NCI-H69 (cell line): ENCODE measurements around the gene AUTS2.
A peak's percentile ranks its signal among the peaks of the same experiment; 100 is the strongest.
"Not testable (repeated sequence)": the region's sequence is repeated elsewhere in the genome, so short reads cannot be mapped to it uniquely, and the experiment has no call there.

Experiments
- DNase-seq: peaks from one replicate; lab custom pipeline; 2025; lab: John Stamatoyannopoulos, UW

AUTS2 gene

DNA sequence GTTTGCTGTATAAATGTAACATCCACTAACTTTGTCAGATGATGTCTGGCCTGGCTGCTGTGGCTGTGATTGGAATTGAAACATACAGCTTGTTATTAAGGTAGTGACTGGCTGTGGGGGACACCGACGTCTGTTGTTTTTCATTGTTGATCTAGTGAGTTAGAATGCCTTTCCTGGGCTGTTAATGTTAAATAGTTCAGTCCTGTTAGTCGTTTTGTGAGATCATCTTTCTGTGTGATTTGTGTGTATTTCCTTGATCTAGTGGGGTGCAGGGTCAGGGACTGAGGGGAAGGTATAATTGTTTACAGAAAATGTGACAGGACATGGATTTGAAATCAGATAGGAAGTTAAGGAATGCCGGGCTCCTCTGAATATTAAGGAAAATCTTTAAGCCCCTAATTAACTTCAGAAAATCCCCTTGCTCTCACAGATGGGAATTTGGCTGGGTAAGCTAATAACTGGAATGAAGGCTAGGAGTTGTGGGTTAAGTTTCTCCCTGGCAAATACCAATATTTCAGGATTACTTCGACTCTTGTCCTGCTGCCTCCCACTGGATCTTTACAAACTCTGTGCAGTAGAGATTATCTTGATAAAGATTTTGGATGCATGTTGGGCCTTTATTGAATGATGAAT, 163.1 kb downstream of the AUTS2 start:
- DNase-seq, result no peak

DNA sequence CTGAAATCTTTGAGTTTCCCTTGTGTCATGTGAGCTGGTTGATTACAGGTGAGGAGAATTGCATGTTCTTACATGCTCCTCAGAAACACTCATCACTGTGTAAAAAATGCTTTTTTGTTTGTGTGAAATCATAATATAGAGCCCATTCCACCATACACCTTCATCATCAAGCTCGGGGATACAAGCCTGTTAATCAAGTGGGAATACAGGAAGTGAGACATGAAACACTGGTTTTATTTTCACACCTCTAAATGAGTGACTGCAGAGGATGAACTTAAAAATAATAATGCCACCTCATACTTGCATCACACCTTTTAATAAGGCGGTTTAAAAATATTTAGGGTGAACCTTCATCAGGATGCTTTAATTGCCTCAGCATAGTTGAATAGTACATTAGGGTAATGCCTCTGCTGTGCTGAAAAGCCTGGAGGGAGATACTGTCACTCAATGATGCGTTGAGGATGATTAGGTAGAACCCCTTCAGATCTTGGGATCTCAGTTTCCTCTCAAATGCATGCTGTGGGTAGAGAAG, 164.6 kb downstream of the AUTS2 start:
- no peak for DNase-seq

GRCh38 chr7:69763513-69763912, 165.2 kb downstream of the AUTS2 start:
- no peak for DNase-seq

DNA sequence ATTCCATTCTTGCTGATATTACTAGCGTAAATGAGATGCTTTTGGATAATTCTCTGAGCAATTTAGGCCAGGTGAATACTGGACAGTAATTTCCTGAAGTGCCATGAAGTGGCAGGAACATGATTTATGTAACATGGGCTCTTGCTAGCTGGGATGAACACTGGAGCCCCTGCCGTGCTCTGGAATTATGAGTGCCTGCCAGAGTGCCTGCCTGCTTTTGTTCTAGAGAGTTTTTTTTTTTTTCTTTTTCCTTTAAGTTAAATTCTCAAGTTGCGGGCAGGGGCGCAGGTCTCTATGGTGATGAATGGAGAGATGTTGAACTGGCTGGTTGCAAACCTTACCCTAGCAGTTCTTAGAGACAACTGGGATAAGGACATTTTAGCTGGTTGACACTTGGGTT, 165.9 kb downstream of the AUTS2 start:
- DNase-seq, result peak; percentile 89

DNA sequence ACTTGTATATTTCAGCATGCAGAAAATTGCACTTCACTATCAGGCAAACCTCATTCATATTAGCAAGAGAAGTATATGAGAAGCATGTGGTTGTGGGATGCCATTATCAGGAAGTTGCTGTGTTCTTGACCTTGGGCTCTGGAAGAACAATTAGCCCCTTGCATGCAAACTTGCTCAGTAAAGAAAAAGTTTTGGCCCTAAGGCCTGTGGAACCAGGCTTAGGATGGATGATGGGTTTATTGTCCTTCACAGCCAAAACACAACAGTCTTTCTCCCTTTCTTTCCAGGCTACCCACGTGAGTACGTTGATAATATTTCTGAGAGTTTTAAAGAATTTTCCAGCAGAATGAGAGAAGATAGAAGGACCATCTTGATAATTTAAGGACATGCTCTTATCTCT, 166.4 kb downstream of the AUTS2 start:
- DNase-seq, result no peak

- DNase-seq, result no peak
Observed at GRCh38 chr7:69765879-69766278, 167.6 kb downstream of the AUTS2 start.

- DNase-seq, result peak; percentile 83
Observed at GRCh38 chr7:69768986-69769595, 170.8 kb downstream of the AUTS2 start.

DNA sequence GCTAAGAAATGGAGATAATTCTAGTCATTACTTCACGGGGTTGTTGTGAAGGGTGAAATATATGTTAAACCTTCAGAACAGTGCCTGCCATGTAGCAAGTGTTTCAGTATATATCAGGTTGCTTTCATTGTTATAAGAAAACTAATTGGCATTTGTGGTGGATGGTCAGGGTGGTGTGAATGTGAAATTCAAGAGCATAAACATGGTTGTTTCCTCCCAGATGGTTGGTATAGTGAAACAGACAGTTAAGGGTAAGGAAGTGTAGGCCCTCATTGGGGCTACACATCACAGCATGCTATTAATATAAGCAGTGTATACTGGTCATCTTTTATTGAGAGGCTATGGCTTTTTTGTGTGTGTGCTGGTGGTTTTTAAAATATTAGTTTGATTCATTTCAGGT, 171.6 kb downstream of the AUTS2 start:
- peak; percentile 57 for DNase-seq

- DNase-seq, result peak; percentile 86
Observed at GRCh38 chr7:69770613-69771012, 172.3 kb downstream of the AUTS2 start.

DNA sequence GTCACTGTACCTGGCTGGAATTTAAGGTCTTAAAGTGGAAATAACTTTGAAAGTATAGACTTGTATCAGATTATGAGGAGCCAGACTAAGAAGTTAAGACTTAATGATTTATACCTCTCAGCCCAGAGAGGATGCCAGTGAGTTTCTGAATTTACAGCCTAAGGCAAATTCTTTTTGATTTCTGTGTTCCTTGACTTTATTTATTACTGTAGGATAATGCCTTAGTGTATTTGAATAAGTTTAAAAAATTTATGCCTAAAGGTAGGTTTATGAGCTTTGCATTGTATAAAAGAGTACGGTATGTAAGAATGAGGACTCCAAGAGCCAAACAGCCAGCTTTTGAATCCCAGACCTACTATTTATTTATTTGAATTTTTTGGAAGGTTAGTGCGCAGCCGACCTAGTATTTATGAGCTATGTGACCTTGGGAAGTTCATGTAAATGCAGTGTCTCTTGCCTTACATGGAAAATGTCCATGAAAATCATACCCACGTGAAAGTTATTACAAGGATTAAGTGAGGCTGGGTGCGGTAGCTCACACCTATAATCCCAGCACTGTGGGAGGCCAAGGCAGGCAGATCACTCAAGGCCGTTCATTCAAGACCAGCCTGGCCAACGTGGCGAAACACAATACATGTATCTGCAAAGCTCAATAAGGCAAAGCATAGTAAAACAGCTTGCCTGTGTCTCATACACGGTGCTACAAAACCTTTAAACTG, 174.6 kb downstream of the AUTS2 start:
- peak; percentile 93 for DNase-seq

DNA sequence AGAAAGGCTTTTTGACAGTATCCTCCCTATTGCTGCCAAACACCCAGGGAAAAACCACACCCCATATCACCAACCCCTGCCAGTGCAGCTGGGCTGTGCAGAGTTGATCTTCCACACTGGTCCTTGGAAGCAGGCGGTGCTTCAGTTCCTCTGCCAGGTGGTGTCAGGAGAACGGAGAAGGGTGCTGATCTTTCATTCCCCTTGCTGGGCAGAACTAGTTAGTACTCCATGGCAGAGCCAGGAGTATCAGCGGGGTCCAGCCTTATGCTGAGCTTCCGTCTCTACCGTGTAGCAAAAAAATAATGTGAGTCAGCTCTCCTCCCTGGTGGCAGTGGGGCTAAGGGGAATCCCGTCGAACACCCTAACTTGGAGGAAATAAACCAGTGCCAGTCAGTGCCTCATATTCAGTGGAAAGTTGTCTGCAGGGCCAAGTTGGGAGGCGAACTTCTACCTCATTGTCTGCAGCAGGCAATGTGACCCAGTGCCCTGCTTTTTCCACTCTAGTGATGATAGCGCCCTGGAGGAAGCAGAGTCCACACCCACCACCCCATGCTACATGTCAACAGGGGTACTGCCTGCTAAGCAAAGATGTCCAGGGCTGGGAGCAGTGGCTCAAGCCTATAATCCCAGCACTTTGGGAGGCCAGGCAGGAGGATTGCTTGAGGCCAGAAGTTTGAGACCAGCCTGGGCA, 175.4 kb downstream of the AUTS2 start:
- peak; percentile 90 for DNase-seq

- DNase-seq, result peak; percentile 82
Observed at GRCh38 chr7:69775231-69775771, 177.0 kb downstream of the AUTS2 start.

DNA sequence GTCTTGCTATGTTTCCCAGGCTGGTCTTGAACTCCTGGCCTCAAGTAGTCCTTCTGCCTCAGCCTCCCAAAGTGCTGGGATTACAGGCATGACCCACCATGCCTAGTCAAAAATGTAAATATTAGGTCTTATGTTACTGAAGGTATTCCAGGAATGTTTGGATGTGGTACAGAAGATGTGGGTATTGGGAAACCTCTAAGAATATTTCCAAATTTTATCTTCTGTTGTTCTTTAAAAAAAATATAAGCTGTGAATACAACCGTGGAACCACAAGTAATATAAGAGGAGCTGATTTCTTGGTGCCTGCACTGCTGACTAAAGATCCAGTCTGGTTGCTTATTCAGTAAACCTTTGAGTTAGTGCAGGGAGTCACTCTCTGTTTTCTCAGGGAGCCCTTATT, 178.3 kb downstream of the AUTS2 start:
- no peak for DNase-seq

DNA sequence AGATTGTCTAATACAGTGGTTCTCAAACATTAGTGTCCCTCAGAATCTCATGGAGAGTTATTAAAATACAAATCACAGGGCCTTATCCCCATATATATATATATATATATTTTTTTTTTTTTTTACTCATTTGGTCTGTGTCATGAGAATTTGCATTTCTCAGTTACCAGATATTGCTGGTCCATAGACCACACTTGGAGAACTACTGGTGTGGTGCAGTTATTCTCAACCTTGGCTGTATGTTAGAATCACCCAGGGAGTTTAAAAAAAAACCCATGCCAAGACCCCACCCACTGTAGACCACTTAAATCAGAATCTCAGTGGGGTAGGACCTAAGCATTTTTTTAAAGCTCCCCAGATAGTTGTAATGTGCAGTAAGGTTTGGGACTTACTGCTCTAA, 179.9 kb downstream of the AUTS2 start:
- no peak for DNase-seq

DNA sequence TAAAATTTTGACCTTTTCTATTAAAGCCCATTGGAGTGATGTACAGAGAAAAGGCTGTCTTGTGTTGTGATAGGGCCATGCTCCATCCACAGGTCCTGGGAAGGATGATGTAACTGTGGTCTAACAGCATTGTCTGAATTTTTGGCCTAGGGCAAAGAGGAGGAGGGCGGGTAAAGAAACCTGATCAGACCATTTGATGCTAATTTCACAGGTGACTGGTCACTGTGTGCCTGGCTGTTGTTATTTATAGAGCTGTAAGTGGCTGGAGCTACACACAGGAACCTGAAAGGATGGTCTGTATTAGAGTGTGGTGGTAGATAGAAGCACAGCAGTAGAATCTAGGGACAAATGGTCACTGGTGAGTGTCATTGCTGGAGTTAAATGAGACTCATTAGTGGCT, 182.1 kb downstream of the AUTS2 start:
- DNase-seq, result peak; percentile 99

- peak; percentile 92 for DNase-seq
Observed at GRCh38 chr7:69781412-69781846, 183.2 kb downstream of the AUTS2 start.

DNA sequence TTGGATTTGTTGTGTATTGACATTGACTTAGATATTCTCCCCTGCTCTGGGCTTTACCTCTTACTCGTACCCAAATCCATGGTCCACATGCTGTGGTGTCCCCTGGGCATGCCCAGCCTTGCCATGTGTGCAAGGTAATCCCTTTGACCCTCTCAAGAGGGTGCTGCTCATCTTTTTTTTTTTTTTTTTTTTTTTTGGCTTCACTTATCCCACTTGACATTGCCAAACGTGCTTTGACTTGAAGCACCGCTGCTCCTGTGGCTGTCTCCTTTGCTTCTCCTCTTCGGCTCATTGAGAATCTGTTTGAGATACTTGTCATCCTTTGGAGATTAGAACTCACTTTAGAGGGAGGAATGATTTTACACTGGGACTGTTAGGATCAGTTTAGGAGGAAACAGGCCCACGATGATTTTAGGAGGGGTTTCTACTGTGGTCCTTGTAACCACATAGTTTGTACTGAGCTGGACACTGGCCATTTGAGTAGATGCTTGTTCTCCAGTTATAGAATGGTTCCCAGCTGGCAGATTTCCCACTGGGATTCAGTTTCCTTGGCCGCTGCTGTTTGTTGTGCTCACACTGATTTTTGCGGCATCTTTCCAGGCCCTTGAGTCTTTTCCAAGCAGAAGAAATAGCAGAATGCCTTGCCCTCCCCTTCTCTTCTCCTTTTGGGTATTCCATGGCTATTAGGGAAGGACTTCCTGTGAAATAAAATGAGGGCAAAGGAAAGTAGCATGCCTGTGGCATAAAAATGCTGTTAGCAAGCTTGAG, 184.8 kb downstream of the AUTS2 start:
- DNase-seq, result peak; percentile 88

DNA sequence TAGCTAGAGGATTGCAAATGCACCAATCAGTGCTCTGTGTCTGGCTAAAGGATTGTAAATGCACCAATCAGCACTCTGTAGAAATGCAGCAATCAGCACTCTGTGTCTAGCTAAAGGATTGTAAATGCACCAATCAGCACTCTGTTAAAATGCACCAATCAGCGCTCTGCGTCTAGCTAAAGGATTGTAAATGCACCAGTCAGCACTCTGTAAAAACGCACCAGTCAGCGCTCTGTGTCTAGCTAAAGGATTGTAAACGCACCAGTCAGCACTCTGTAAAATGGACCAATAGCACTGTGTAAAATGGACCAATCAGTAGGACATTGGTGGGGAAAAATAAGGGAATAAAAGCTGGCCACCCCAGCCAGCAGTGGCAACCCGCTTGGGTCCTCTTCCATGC, 187.9 kb downstream of the AUTS2 start:
- DNase-seq, result not testable (repeated sequence)

DNA sequence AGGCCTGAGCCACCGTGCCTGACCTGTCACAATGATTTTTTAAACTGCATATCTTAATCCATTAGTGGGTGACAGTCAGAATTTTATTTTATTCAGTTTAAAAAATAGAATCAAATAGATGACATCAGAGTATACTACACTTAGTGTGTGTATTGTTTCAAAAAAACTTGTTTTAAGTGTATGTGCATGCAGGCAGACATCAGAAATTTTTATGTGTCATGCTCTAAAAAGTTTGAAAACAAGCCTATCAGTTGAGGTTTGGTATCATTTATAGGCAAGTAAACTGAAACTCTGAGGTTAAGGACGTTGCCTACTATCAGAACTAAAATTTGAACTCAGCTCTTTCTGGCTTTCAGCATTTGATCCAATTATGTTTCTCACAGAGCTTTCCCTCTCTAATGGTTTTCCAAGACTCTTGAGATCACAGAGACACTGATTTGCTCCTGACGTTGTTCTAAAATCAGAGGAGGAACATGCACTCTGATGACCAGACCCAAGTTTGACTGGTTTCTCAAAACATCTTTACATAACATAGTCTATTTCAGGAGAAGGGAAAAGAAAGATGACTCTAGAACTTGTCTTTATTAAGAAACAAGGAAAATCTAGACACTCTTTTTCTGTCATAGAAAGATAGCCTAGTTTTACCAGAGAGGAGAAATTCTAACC, 188.6 kb downstream of the AUTS2 start:
- no peak for DNase-seq

DNA sequence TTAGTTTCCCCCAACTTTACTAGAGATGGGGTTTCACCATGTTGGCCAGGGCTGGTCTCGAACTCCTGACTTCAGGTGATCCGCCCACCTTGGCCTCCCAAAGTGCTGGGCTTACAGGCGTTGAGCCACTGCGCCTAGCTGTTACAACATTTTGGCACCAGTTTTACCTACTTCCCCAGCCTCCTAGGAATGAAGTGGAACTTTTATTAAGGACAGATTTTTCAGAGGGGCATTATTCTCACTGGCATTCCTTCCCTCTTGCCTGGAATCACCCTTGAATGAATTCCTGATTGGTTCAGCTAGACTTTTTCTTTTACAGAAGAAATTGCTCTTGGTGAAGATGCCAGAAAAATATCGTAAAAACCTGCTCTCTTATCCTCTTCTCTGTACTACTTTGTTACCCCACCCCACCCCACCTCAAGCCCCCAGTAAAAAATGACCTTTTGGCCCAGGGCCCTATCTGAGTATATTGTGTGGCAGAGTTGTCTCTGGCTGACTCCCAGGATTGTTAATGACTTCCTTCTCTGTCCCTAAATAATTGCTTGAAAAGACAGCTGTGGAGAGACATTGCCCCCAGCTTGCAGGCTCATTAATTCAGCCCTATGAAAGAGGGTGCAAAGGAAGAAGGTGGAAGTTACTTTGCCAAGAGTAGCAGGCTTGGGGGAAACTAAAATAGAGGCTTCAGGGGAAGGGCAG, 189.6 kb downstream of the AUTS2 start:
- DNase-seq, result peak; percentile 90
